Esophagus squamous epithelium (tissue), 5 donors: ENCODE results near the gene KLRC2. TPM values are rescaled to one million over a fixed set of nuclear protein-coding genes. Genes with fewer than 3 reads are reported as not detected.
"Not testable (repeated sequence)": the region's sequence is repeated elsewhere in the genome, so short reads cannot be mapped to it uniquely, and the experiment has no call there.

Source experiments
- DNase-seq: peaks from one replicate; lab custom pipeline; 2025; lab: John Stamatoyannopoulos, UW
- H3K27ac ChIP-seq, 4 donors: fragments of 200-600 bp; sonication (generic); one replicate each; pipeline ENCODE4 v1.5.1; 2016 to 2019; ENCODE audit warnings: mild to moderate bottlenecking in 1 of 4
- H3K27me3 ChIP-seq, 4 donors: fragments of 200-600 bp; sonication (generic); 1 replicate in 3 of 4; 2 replicates in 1 of 4; pipeline versions ENCODE4 v1.5.1 to v1.6.0; 2017 to 2021; ENCODE audit warnings: antibody characterized with exemption in 1 of 4
- H3K36me3 ChIP-seq, 3 donors: fragments of 200-600 bp; sonication (generic); one replicate each; pipeline ENCODE4 v1.5.1; 2016 to 2019
- H3K4me1 ChIP-seq, 3 donors: fragments of 200-600 bp; sonication (generic); one replicate each; pipeline ENCODE4 v1.5.1; 2017 to 2019
- H3K4me3 ChIP-seq, 4 donors: fragments of 200-600 bp; sonication (generic); 1 replicate in 3 of 4; 2 replicates in 1 of 4; pipeline ENCODE4 v1.5.1; 2016 to 2019; ENCODE audit warnings: mild to moderate bottlenecking in 2 of 4, moderate library complexity in 1 of 4
- H3K9me3 ChIP-seq, 3 donors: fragments of 200-600 bp; sonication (generic); one replicate each; pipeline ENCODE4 v1.5.1; 2016 to 2019
- POLR2A ChIP-seq, 4 donors: fragments of 450-650 bp; IDR thresholded peaks; one replicate each; pipeline ENCODE4 v1.6.1; 2017; ENCODE audit warnings: antibody characterized with exemption in 4 of 4, mild to moderate bottlenecking in 4 of 4, moderate library complexity in 3 of 4
- WGBS, 2 donors: methylation state at CpG; one replicate each; pipeline ENCODE4 v1.1.5; 2018; 5-methylcytosine and 5-hydroxymethylcytosine counted together
- intact Hi-C: fragments of 100-400 bp; cut with DNase I; formaldehyde crosslinking; loops from one replicate; pipeline ENCODE4 v1.15.0; 2022
- total RNA-seq, 4 donors: library from RNA; depleted of rRNA; stranded (reverse); fragments of >200 nt; gene quantifications; one replicate each; pipeline ENCODE4 v1.1.0, GENCODE V29; 2016
- TF ChIP-seq, protein P1 (sequence below), 6 experiments: fragments of 450-650 bp in 4 of 6; fragments of 200-600 bp in 2 of 6; sonication (generic) in 2 of 6; IDR thresholded peaks; one replicate each; pipeline ENCODE4 v1.5.1; 2016 to 2019; ENCODE audit warnings: antibody characterized with exemption in 6 of 6, mild to moderate bottlenecking in 4 of 6, moderate library complexity in 4 of 6
- donor health status: DM: yes; HTN: yes; CAD: no.

Gene KLRC2
- total RNA-seq, 4 donors from 2014 or later = 0.35 to 6.3 (median 0.83) TPM; not detected in 1

- Histone ChIP-seq H3K4me3 (no peak overlapping the region), H3K4me1 (no peaks in the 10 kb centered on the region), H3K27ac (no peak overlapping the region), H3K27me3 (no peaks in the 10 kb centered on the region), H3K9me3 (no peaks in the 10 kb centered on the region), H3K36me3 (no peaks in the 10 kb centered on the region)
- intact Hi-C loops = no loop called here
- no peak for TF ChIP-seq POLR2A (IDR thresholded peaks at IDR 0.05)
- TF ChIP-seq, protein P1, sequence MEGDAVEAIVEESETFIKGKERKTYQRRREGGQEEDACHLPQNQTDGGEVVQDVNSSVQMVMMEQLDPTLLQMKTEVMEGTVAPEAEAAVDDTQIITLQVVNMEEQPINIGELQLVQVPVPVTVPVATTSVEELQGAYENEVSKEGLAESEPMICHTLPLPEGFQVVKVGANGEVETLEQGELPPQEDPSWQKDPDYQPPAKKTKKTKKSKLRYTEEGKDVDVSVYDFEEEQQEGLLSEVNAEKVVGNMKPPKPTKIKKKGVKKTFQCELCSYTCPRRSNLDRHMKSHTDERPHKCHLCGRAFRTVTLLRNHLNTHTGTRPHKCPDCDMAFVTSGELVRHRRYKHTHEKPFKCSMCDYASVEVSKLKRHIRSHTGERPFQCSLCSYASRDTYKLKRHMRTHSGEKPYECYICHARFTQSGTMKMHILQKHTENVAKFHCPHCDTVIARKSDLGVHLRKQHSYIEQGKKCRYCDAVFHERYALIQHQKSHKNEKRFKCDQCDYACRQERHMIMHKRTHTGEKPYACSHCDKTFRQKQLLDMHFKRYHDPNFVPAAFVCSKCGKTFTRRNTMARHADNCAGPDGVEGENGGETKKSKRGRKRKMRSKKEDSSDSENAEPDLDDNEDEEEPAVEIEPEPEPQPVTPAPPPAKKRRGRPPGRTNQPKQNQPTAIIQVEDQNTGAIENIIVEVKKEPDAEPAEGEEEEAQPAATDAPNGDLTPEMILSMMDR (IDR thresholded peaks at IDR 0.05) = no peak
- DNase-seq = no peak
- WGBS, 2 donors = 77 to 86% methylated on average over 5 of the region's 5 CpGs
These were observed 30.5 kb downstream of the KLRC2 start for GRCh38 chr12:10405294-10405693.

GRCh38 chr12:10404798-10405197 lies 31.0 kb downstream of the KLRC2 start:
- no peaks in the 10 kb centered on the region for H3K4me1 ChIP-seq
- no peak for TF ChIP-seq POLR2A (IDR thresholded peaks at IDR 0.05)
- TF ChIP-seq, protein P1 (IDR thresholded peaks at IDR 0.05) = no peak
- no peak for DNase-seq
- H3K36me3 ChIP-seq = no peaks in the 10 kb centered on the region
- H3K27ac ChIP-seq = no peak overlapping the region
- intact Hi-C loops = no loop called here
- no peaks in the 10 kb centered on the region for H3K27me3 ChIP-seq
- H3K9me3 ChIP-seq = no peaks in the 10 kb centered on the region
- no peak overlapping the region for H3K4me3 ChIP-seq

GRCh38 chr12:10400829-10401228 lies 35.0 kb downstream of the KLRC2 start:
- no peak for DNase-seq
- no peak for TF ChIP-seq POLR2A (IDR thresholded peaks at IDR 0.05)
- TF ChIP-seq, protein P1 (IDR thresholded peaks at IDR 0.05) = no peak
- H3K27me3 ChIP-seq = no peaks in the 10 kb centered on the region
- no peaks in the 10 kb centered on the region for H3K9me3 ChIP-seq
- intact Hi-C loops = no loop called here
- peaks cover 0 to 5% (median 2%) of the 10 kb centered on the region in 3 donors for H3K4me1 ChIP-seq
- H3K36me3 ChIP-seq = no peaks in the 10 kb centered on the region
- no peak overlapping the region for H3K4me3 ChIP-seq
- no peak overlapping the region for H3K27ac ChIP-seq

- no peaks in the 10 kb centered on the region for H3K36me3 ChIP-seq
- 73 to 78% methylated on average over 2 of the region's 2 CpGs for WGBS, 2 donors
- H3K9me3 ChIP-seq = no peaks in the 10 kb centered on the region
- no peak for DNase-seq
- peaks cover 6 to 16% (median 12%) of the 10 kb centered on the region in 3 donors for H3K4me1 ChIP-seq
- no peaks in the 10 kb centered on the region for H3K27me3 ChIP-seq
- intact Hi-C loops = no loop called here
- no peak for TF ChIP-seq POLR2A (IDR thresholded peaks at IDR 0.05)
- TF ChIP-seq, protein P1 (IDR thresholded peaks at IDR 0.05) = no peak
- H3K27ac ChIP-seq = no peak overlapping the region
- H3K4me3 ChIP-seq = no peak overlapping the region
These were observed 37.6 kb downstream of the KLRC2 start for GRCh38 chr12:10398168-10398567.

DNA sequence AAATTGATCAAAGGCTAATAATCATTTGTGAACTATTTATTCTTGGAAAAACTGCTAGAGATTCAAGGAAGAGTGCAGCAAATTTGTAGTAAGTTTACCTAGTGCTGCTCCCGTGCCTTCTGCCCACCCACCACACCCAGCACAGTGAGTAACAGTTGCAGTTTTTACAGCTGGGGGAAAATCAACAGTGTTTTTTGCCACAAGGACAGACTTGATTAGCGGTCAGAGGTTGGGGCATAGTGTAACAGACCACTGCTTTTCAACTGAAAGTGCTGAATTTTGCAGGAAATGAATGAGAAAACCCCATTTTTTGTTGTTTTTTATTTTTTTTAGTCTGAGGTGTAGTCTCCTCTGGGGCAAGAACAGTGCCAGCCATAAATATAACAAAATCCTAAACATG lies 38.5 kb downstream of the KLRC2 start:
- no peak overlapping the region for H3K4me3 ChIP-seq
- H3K4me1 ChIP-seq = peaks cover 6 to 24% (median 12%) of the 10 kb centered on the region in 3 donors
- TF ChIP-seq POLR2A (IDR thresholded peaks at IDR 0.05) = no peak
- TF ChIP-seq, protein P1 (IDR thresholded peaks at IDR 0.05) = no peak
- no peaks in the 10 kb centered on the region for H3K36me3 ChIP-seq
- H3K27me3 ChIP-seq = no peaks in the 10 kb centered on the region
- no peak overlapping the region for H3K27ac ChIP-seq
- 63 to 83% methylated on average over 2 of the region's 2 CpGs for WGBS, 2 donors
- H3K9me3 ChIP-seq = no peaks in the 10 kb centered on the region
- no peak for DNase-seq
- intact Hi-C loops = no loop called here

GRCh38 chr12:10396176-10396575 lies 39.6 kb downstream of the KLRC2 start:
- H3K4me3 ChIP-seq, H3K9me3 ChIP-seq, intact Hi-C loops, DNase-seq, H3K36me3 ChIP-seq, H3K27me3 ChIP-seq: not testable (repeated sequence)
- 88 to 92% methylated on average over 15 of the region's 15 CpGs for WGBS, 2 donors
- peaks cover 10 to 30% (median 12%) of the 10 kb centered on the region in 3 donors for H3K4me1 ChIP-seq
- peak overlapping the region in 1 of 4 donors; percentile 69 for H3K27ac ChIP-seq
